ENCODE measurements around the gene ATF4.
A peak's percentile ranks its signal among the peaks of the same experiment; 100 is the strongest.

The ATF4 gene

GRCh38 chr22:39527481-39527961 lies 7.2 kb downstream of the ATF4 start:
- H3K9me3 Mint-ChIP-seq, result no peaks in the 10 kb centered on the region
- H3K36me3 Mint-ChIP-seq (ENCODE audit: low read depth), result peaks cover 43% of the 10 kb centered on the region
- DNase-seq, result no peak
- H3K27me3 Mint-ChIP-seq (ENCODE audit: low read depth, poor library complexity), result peaks cover 7% of the 10 kb centered on the region
- no peak for TF ChIP-seq CTCF (IDR thresholded peaks at IDR 0.05)
- H3K4me3 Mint-ChIP-seq, result no peak overlapping the region
- peaks cover 88% of the 10 kb centered on the region for H3K4me1 Mint-ChIP-seq
- H3K27ac Mint-ChIP-seq, result peak overlapping the region; percentile 34

GRCh38 chr22:39528080-39528661 lies 7.8 kb downstream of the ATF4 start:
- Mint-ChIP-seq H3K27ac (peak overlapping the region; percentile 86), H3K4me1 (peaks cover 86% of the 10 kb centered on the region), H3K36me3 (ENCODE audit: low read depth) (peaks cover 36% of the 10 kb centered on the region), H3K4me3 (no peak overlapping the region), H3K9me3 (no peaks in the 10 kb centered on the region), H3K27me3 (ENCODE audit: low read depth, poor library complexity) (peaks cover 4% of the 10 kb centered on the region)
- no peak for TF ChIP-seq CTCF (IDR thresholded peaks at IDR 0.05)
- no peak for DNase-seq

- H3K27ac Mint-ChIP-seq, result peak overlapping the region; percentile 86
- TF ChIP-seq CTCF (IDR thresholded peaks at IDR 0.05), result peak; percentile 98
These were observed 8.5 kb downstream of the ATF4 start for GRCh38 chr22:39528681-39529486.

GRCh38 chr22:39529487-39529851 lies 9.1 kb downstream of the ATF4 start:
- Mint-ChIP-seq H3K9me3 (no peaks in the 10 kb centered on the region), H3K27me3 (ENCODE audit: low read depth, poor library complexity) (peaks cover 3% of the 10 kb centered on the region), H3K4me1 (peaks cover 86% of the 10 kb centered on the region), H3K36me3 (ENCODE audit: low read depth) (peaks cover 28% of the 10 kb centered on the region), H3K27ac (no peak overlapping the region), H3K4me3 (no peak overlapping the region)
- TF ChIP-seq CTCF (IDR thresholded peaks at IDR 0.05), result no peak
- DNase-seq, result no peak

More at GRCh38 chr22:39528681-39529486, 8.5 kb downstream of the ATF4 start:
- Mint-ChIP-seq H3K4me1 (peaks cover 85% of the 10 kb centered on the region), H3K27me3 (ENCODE audit: low read depth, poor library complexity) (peaks cover 3% of the 10 kb centered on the region), H3K9me3 (no peaks in the 10 kb centered on the region), H3K4me3 (peak overlapping the region; percentile 30), H3K36me3 (ENCODE audit: low read depth) (peaks cover 33% of the 10 kb centered on the region)
- peak; percentile 93 for DNase-seq

GRCh38 chr22:39530116-39530515 lies 9.8 kb downstream of the ATF4 start:
- Mint-ChIP-seq H3K4me3 (peak overlapping the region; percentile 4), H3K36me3 (ENCODE audit: low read depth) (peaks cover 23% of the 10 kb centered on the region), H3K9me3 (no peaks in the 10 kb centered on the region), H3K4me1 (peaks cover 81% of the 10 kb centered on the region), H3K27ac (no peak overlapping the region), H3K27me3 (ENCODE audit: low read depth, poor library complexity) (peaks cover 3% of the 10 kb centered on the region)
- no peak for DNase-seq
- no peak for TF ChIP-seq CTCF (IDR thresholded peaks at IDR 0.05)

All from nephron progenitor cell (in vitro differentiated cells).